ENCODE measurements around the gene CLCN4. TPM values are rescaled to one million over a fixed set of nuclear protein-coding genes. Genes with fewer than 3 reads are reported as not detected.

The CLCN4 gene
- total and polyA plus RNA-seq, 10 donors = 0.63 to 10.9 (median 5.0) TPM

DNA sequence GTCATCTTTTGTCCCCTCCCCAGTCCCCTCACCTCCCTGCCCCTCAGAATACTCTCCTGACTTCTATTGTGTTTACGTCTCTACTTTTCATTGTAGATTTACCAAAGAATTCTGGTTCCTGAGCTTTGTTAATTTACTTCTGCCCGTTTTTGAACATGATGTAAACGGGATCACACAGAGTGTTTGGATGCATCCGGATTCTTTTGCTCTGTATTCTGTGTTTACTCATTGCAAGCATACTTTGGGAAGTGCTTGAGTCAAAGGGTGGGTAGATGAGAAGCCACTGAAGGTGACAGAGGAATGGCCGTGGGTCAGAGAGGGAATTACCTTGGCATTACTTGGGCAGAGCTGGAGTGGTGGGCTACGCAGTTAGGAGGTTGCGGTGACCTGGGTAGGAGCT lies 18.0 kb downstream of the CLCN4 start:
- DNase-seq = no peak
- WGBS, 5 donors = 71 to 93% (median 87%) methylated on average over 6 to 7 of the region's 7 CpGs
- intact Hi-C loops (cut with DNase I; ENCODE audit: low total_unique reads) = no loop called here
- Histone ChIP-seq H3K27me3 (replicated peaks in 1 of 7) (peaks cover 0 to 21% (median 0%) of the 10 kb centered on the region in 7 donors), H3K4me3 (no peak overlapping the region), H3K9me3 (no peaks in the 10 kb centered on the region), H3K4me1 (peaks cover 0 to 8% (median 0%) of the 10 kb centered on the region in 6 donors), H3K36me3 (no peaks in the 10 kb centered on the region), H3K27ac (no peak overlapping the region)
- TF ChIP-seq POLR2A (IDR thresholded peaks at IDR 0.05) (no peak), POLR2AphosphoS5 (IDR thresholded peaks at IDR 0.05) (no peak)
- TF ChIP-seq, protein P1, sequence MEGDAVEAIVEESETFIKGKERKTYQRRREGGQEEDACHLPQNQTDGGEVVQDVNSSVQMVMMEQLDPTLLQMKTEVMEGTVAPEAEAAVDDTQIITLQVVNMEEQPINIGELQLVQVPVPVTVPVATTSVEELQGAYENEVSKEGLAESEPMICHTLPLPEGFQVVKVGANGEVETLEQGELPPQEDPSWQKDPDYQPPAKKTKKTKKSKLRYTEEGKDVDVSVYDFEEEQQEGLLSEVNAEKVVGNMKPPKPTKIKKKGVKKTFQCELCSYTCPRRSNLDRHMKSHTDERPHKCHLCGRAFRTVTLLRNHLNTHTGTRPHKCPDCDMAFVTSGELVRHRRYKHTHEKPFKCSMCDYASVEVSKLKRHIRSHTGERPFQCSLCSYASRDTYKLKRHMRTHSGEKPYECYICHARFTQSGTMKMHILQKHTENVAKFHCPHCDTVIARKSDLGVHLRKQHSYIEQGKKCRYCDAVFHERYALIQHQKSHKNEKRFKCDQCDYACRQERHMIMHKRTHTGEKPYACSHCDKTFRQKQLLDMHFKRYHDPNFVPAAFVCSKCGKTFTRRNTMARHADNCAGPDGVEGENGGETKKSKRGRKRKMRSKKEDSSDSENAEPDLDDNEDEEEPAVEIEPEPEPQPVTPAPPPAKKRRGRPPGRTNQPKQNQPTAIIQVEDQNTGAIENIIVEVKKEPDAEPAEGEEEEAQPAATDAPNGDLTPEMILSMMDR (IDR thresholded peaks at IDR 0.05 in 8 of 11, conservative IDR thresholded peaks at IDR 0.05 in 3 of 11) = no peak

- WGBS, 5 donors = 73 to 92% (median 87%) methylated on average over 7 to 8 of the region's 8 CpGs
- H3K4me1 ChIP-seq = peaks cover 0 to 8% (median 0%) of the 10 kb centered on the region in 6 donors
- intact Hi-C loops (cut with DNase I; ENCODE audit: low total_unique reads) = no loop called here
These were observed 18.6 kb downstream of the CLCN4 start for GRCh38 chrX:10175319-10175871.

GRCh38 chrX:10176121-10177003 lies 19.6 kb downstream of the CLCN4 start:
- peak overlapping the region in 1 of 8 donors; percentile 15 for H3K27ac ChIP-seq
- intact Hi-C loops (cut with DNase I; ENCODE audit: low total_unique reads) = no loop called here
- WGBS, 5 donors = 57 to 63% (median 59%) methylated on average over 14 to 16 of the region's 16 CpGs

More at GRCh38 chrX:10175319-10175871, 18.6 kb downstream of the CLCN4 start:
- no peaks in the 10 kb centered on the region for H3K9me3 ChIP-seq
- TF ChIP-seq POLR2A (IDR thresholded peaks at IDR 0.05) = no peak
- no peak for TF ChIP-seq POLR2AphosphoS5 (IDR thresholded peaks at IDR 0.05)
- TF ChIP-seq, protein P1 (IDR thresholded peaks at IDR 0.05 in 8 of 11, conservative IDR thresholded peaks at IDR 0.05 in 3 of 11) = no peak
- no peak overlapping the region for H3K27ac ChIP-seq
- H3K36me3 ChIP-seq = no peaks in the 10 kb centered on the region
- DNase-seq = no peak
- H3K27me3 ChIP-seq (replicated peaks in 1 of 7) = peaks cover 0 to 18% (median 0%) of the 10 kb centered on the region in 7 donors
- H3K4me3 ChIP-seq = no peak overlapping the region

More at GRCh38 chrX:10176121-10177003, 19.6 kb downstream of the CLCN4 start:
- H3K4me1 ChIP-seq = peaks cover 0 to 8% (median 0%) of the 10 kb centered on the region in 6 donors
- no peaks in the 10 kb centered on the region for H3K36me3 ChIP-seq
- no peak for DNase-seq
- peaks cover 0 to 18% (median 0%) of the 10 kb centered on the region in 7 donors for H3K27me3 ChIP-seq (replicated peaks in 1 of 7)
- TF ChIP-seq, protein P1 (IDR thresholded peaks at IDR 0.05 in 8 of 11, conservative IDR thresholded peaks at IDR 0.05 in 3 of 11) = no peak
- TF ChIP-seq POLR2AphosphoS5 (IDR thresholded peaks at IDR 0.05) (no peak), POLR2A (IDR thresholded peaks at IDR 0.05) (no peak)
- no peak overlapping the region for H3K4me3 ChIP-seq
- H3K9me3 ChIP-seq = no peaks in the 10 kb centered on the region
